Measurements from ENCODE around the gene PCDHB7. TPM values are rescaled to one million over a fixed set of nuclear protein-coding genes. Genes with fewer than 3 reads are reported as not detected.
"Not testable (repeated sequence)": the region's sequence is repeated elsewhere in the genome, so short reads cannot be mapped to it uniquely, and the experiment has no call there.

PCDHB7 gene
- not detected for total RNA-seq

DNA sequence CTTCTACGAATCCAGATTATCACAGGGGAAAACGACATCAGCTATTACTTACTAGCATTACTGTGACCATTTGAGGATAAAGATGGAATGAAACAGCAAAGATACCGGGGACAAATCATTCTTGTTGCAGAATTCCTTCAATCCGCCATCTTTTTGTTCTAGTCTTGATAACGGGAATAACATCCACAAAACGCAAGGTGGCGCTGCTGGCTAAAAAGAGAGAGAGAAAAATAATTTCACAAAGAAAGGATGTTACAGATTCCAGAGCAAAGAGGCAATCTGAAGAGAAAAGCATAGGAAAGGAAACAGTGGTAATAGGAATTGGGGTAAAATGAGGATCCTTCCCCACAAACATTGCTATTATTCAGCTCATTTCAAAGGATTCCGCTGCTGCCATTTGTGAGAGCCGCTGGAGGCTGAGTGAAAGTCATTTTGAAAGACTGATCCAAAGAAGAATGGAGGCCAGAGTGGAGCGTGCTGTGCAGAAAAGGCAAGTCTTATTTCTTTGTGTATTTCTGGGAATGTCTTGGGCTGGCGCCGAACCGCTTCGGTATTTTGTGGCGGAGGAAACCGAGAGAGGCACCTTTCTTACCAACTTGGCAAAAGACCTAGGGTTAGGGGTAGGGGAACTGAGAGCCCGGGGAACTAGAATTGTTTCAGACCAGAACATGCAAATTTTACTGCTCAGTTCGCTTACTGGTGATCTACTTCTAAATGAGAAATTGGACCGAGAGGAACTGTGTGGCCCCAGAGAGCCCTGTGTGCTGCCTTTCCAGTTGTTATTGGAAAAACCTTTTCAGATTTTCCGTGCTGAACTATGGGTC, at the start of gene PCDHB7:
PCDHB7 (plus strand) TSS at position 264 of the 824 bp plus-strand sequence; CDS start at position 456, 192 bp downstream.
- no peaks in the 10 kb centered on the region for H3K36me3 Mint-ChIP-seq
- H3K27ac Mint-ChIP-seq, result no peak within 1 kb of the TSS
- no peaks in the 10 kb centered on the region for H3K27me3 Mint-ChIP-seq
- peaks cover 1% of the 10 kb centered on the region for H3K9me3 Mint-ChIP-seq
- no peak within 1 kb of the TSS for H3K4me3 Mint-ChIP-seq
- no peak for ATAC-seq (ENCODE audit: low read depth)
- no peak for DNase-seq
- H3K4me1 Mint-ChIP-seq, result no peaks in the 10 kb centered on the region
- POLR2A ChIA-PET, result no interaction called here

DNA sequence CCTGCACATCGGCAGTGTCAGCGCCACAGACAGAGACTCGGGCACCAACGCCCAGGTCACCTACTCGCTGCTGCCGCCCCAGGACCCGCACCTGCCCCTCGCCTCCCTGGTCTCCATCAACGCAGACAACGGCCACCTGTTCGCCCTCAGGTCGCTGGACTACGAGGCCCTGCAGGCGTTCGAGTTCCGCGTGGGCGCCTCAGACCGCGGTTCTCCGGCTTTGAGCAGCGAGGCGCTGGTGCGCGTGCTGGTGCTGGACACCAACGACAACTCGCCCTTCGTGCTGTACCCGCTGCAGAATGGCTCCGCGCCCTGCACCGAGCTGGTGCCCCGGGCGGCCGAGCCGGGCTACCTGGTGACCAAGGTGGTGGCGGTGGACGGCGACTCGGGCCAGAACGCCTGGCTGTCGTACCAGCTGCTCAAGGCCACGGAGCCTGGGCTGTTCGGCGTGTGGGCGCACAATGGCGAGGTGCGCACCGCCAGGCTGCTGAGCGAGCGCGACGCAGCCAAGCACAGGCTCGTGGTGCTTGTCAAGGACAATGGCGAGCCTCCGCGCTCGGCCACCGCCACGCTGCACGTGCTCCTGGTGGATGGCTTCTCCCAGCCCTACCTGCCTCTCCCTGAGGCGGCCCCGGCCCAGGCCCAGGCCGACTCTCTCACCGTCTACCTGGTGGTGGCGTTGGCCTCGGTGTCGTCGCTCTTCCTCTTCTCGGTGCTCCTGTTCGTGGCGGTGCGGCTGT, 48.9 kb upstream of the PCDHB7 start:
- H3K4me3 Mint-ChIP-seq; H3K36me3 Mint-ChIP-seq; POLR2A ChIA-PET; H3K4me1 Mint-ChIP-seq; H3K27me3 Mint-ChIP-seq; ATAC-seq (ENCODE audit: low read depth); DNase-seq; H3K9me3 Mint-ChIP-seq; H3K27ac Mint-ChIP-seq: not testable (repeated sequence)

DNA sequence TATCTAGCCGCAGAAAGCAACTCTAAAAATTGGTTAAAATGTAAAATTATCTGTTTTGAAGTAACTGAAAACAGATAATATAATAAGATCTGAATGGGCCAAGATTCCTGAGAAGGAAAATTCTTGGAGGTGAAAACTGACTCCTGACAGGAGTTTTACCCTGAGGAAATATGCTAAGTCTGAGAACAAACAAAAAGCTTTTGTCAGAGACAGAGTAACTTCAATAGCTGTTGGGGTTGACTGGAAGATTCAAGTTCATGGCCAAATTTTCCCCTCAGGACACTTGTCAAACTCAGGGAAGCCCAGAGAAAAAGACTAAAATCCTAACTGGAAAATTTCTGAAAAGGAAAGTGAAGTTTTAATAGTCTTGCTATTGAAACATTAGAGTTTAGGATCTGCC, 45.1 kb upstream of the PCDHB7 start:
- H3K27me3 Mint-ChIP-seq, result peaks cover 2% of the 10 kb centered on the region
- DNase-seq (no peak), ATAC-seq (ENCODE audit: low read depth) (no peak)
- no peak overlapping the region for H3K27ac Mint-ChIP-seq
- POLR2A ChIA-PET, result no interaction called here
- no peaks in the 10 kb centered on the region for H3K4me1 Mint-ChIP-seq
- H3K4me3 Mint-ChIP-seq, result no peak overlapping the region
- H3K36me3 Mint-ChIP-seq, result peaks cover 3% of the 10 kb centered on the region
- peaks cover 8% of the 10 kb centered on the region for H3K9me3 Mint-ChIP-seq

DNA sequence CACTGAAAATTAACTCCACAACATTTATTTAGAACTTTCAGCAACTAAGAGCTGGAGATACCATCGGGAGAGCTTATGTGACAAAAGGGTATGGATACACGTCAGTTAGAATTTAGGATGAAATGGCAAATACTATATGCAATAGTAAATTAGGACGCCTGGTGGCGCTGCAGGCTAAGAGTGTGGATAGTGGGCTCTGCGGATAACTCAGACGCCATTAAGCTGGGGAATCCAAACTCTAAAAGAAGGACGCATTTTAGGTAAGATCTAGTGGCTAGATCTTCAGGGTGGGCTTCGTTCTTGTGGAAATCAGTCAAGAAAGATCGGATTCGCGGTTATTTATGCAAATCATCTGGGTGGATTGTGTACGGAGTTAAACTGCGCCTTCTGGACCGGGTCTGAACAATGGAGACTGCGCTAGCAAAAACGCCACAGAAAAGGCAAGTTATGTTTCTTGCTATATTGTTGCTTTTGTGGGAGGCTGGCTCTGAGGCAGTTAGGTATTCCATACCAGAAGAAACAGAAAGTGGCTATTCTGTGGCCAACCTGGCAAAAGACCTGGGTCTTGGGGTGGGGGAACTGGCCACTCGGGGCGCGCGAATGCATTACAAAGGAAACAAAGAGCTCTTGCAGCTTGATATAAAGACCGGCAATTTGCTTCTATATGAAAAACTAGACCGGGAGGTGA, 37.3 kb upstream of the PCDHB7 start, which contains the start of gene PCDHB5:
PCDHB5 (plus strand) TSS at position 177 of the 688 bp plus-strand sequence; CDS start at position 406, 229 bp downstream.
- ATAC-seq (ENCODE audit: low read depth) (no peak), DNase-seq (no peak)
- Mint-ChIP-seq H3K27me3 (peaks cover 6% of the 10 kb centered on the region), H3K4me1 (no peaks in the 10 kb centered on the region), H3K27ac (no peak within 1 kb of the TSS), H3K4me3 (peak within 1 kb of the TSS; percentile 12), H3K36me3 (no peaks in the 10 kb centered on the region), H3K9me3 (peaks cover 18% of the 10 kb centered on the region)
- POLR2A ChIA-PET, result no interaction called here

DNA sequence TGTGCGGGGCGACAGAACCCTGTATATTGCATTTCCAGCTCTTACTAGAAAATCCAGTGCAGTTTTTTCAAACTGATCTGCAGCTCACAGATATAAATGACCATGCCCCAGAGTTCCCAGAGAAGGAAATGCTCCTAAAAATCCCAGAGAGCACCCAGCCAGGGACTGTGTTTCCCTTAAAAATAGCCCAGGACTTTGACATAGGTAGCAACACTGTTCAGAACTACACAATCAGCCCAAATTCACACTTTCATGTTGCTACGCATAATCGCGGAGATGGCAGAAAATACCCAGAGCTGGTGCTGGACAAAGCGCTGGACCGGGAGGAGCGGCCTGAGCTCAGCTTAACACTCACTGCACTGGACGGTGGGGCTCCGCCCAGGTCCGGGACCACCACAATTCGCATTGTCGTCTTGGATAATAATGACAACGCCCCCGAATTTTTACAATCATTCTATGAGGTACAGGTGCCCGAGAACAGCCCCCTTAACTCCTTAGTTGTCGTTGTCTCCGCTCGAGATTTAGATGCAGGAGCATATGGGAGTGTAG, 36.7 kb upstream of the PCDHB7 start:
- no peak overlapping the region for H3K4me3 Mint-ChIP-seq

DNA sequence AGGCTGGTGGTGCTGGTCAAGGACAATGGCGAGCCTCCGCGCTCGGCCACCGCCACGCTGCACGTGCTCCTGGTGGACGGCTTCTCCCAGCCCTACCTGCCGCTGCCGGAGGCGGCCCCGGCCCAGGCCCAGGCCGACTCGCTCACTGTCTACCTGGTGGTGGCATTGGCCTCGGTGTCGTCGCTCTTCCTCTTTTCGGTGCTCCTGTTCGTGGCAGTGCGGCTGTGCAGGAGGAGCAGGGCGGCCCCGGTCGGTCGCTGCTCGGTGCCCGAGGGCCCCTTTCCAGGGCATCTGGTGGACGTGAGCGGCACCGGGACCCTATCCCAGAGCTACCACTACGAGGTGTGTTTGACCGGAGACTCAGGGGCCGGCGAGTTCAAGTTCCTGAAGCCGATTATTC, 35.1 kb upstream of the PCDHB7 start:
- H3K36me3 Mint-ChIP-seq; POLR2A ChIA-PET; H3K4me1 Mint-ChIP-seq; DNase-seq; ATAC-seq (ENCODE audit: low read depth); H3K27ac Mint-ChIP-seq; H3K4me3 Mint-ChIP-seq; H3K27me3 Mint-ChIP-seq: not testable (repeated sequence)
- peaks cover 17% of the 10 kb centered on the region for H3K9me3 Mint-ChIP-seq

More for the DNA sequence above, 36.7 kb upstream of the PCDHB7 start:
- Mint-ChIP-seq H3K9me3 (peaks cover 17% of the 10 kb centered on the region), H3K36me3 (no peaks in the 10 kb centered on the region), H3K27me3 (peaks cover 6% of the 10 kb centered on the region), H3K27ac (no peak overlapping the region), H3K4me1 (no peaks in the 10 kb centered on the region)
- ATAC-seq (ENCODE audit: low read depth), result no peak
- POLR2A ChIA-PET, result no interaction called here
- DNase-seq, result no peak

DNA sequence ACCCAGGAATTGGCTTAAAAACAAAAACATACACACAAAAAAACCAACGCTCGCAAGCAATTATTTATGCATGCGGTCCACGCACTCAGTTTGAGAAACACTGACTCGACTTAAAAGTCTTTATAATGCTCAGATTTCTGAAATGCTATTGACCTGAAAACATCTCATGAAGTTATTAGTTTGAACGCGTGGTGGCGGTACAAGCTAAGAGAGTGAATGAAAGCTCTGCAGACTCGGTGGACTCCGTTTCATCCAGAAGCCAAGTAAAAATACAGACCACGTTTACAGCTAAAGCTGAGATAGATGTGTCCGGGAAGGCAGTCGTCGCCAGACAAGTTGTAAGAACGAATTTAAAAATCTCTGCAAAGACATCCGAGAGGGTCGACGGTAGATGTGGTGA, 22.6 kb upstream of the PCDHB7 start, which contains the start of gene PCDHB6:
PCDHB6 (plus strand) TSS at position 246 of the 400 bp plus-strand sequence. CDS start 201 bp downstream, outside the sequence.
- peaks cover 2% of the 10 kb centered on the region for H3K36me3 Mint-ChIP-seq
- H3K9me3 Mint-ChIP-seq, result peaks cover 13% of the 10 kb centered on the region
- no peak within 1 kb of the TSS for H3K4me3 Mint-ChIP-seq
- H3K4me1 Mint-ChIP-seq, result no peaks in the 10 kb centered on the region
- ATAC-seq (ENCODE audit: low read depth) (no peak), DNase-seq (no peak)
- H3K27ac Mint-ChIP-seq, result no peak within 1 kb of the TSS
- POLR2A ChIA-PET, result no interaction called here
- no peaks in the 10 kb centered on the region for H3K27me3 Mint-ChIP-seq

DNA sequence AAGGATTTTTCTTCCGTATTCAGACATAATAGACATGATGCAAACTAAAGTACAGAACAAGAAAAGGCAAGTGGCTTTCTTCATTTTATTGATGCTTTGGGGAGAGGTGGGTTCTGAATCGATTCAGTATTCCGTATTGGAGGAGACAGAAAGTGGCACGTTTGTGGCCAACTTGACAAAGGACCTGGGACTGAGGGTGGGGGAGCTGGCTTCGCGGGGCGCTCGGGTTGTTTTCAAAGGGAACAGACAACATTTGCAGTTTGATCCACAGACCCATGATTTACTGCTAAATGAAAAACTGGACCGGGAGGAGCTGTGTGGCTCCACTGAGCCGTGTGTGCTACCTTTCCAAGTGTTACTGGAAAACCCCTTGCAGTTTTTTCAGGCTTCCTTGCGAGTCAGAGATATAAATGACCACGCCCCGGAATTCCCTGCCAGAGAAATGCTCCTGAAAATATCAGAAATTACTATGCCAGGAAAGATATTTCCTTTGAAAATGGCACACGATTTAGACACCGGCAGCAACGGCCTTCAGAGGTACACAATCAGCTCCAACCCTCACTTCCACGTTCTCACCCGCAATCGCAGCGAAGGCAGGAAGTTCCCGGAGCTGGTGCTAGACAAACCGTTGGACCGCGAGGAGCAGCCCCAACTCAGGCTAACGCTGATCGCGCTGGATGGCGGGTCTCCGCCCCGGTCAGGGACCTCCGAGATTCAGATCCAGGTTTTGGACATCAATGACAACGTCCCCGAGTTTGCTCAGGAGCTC, 22.0 kb upstream of the PCDHB7 start:
- no peak overlapping the region for H3K4me3 Mint-ChIP-seq
- peaks cover 2% of the 10 kb centered on the region for H3K36me3 Mint-ChIP-seq
- POLR2A ChIA-PET, result no interaction called here
- no peaks in the 10 kb centered on the region for H3K4me1 Mint-ChIP-seq
- no peaks in the 10 kb centered on the region for H3K27me3 Mint-ChIP-seq
- DNase-seq (no peak), ATAC-seq (ENCODE audit: low read depth) (no peak)
- H3K27ac Mint-ChIP-seq, result no peak overlapping the region
- peaks cover 13% of the 10 kb centered on the region for H3K9me3 Mint-ChIP-seq

DNA sequence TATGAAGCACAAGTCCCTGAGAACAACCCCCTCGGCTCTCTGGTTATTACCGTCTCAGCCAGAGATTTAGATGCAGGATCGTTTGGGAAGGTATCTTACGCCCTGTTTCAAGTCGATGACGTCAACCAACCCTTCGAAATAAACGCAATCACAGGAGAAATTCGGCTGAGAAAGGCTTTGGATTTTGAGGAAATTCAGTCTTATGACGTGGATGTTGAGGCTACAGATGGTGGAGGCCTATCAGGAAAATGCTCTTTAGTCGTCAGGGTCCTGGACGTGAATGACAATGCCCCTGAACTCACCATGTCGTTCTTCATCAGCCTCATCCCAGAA, 21.5 kb upstream of the PCDHB7 start:
- no peak for ATAC-seq (ENCODE audit: low read depth)
- H3K4me1 Mint-ChIP-seq, result no peaks in the 10 kb centered on the region
- POLR2A ChIA-PET, result no interaction called here
- peaks cover 13% of the 10 kb centered on the region for H3K9me3 Mint-ChIP-seq
- peaks cover 2% of the 10 kb centered on the region for H3K36me3 Mint-ChIP-seq
- H3K27ac Mint-ChIP-seq, result no peak overlapping the region
- no peak overlapping the region for H3K4me3 Mint-ChIP-seq
- H3K27me3 Mint-ChIP-seq, result no peaks in the 10 kb centered on the region
- no peak for DNase-seq

DNA sequence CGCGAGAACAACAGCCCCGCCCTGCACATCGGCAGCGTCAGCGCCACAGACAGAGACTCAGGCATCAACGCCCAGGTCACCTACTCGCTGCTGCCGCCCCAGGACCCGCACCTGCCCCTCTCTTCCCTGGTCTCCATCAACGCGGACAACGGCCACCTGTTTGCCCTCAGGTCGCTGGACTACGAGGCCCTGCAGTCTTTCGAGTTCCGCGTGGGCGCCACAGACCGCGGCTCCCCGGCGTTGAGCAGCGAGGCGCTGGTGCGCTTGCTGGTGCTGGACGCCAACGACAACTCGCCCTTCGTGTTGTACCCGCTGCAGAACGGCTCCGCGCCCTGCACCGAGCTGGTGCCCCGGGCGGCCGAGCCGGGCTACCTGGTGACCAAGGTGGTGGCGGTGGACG, 20.8 kb upstream of the PCDHB7 start:
- ATAC-seq (ENCODE audit: low read depth); H3K27me3 Mint-ChIP-seq; H3K4me1 Mint-ChIP-seq; H3K4me3 Mint-ChIP-seq; POLR2A ChIA-PET; H3K27ac Mint-ChIP-seq; H3K36me3 Mint-ChIP-seq; DNase-seq: not testable (repeated sequence)
- peaks cover 12% of the 10 kb centered on the region for H3K9me3 Mint-ChIP-seq

DNA sequence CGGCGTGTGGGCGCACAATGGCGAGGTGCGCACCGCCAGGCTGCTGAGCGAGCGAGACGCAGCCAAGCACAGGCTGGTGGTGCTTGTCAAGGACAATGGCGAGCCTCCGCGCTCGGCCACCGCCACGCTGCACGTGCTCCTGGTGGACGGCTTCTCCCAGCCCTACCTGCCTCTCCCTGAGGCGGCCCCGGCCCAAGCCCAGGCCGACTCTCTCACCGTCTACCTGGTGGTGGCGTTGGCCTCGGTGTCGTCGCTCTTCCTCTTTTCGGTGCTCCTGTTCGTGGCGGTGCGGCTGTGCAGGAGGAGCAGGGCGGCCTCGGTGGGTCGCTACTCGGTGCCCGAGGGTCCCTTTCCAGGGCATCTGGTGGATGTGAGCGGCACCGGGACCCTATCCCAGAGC, 20.3 kb upstream of the PCDHB7 start:
- H3K9me3 Mint-ChIP-seq, result peaks cover 14% of the 10 kb centered on the region
- DNase-seq; POLR2A ChIA-PET; H3K4me1 Mint-ChIP-seq; H3K27ac Mint-ChIP-seq; ATAC-seq (ENCODE audit: low read depth); H3K4me3 Mint-ChIP-seq; H3K27me3 Mint-ChIP-seq; H3K36me3 Mint-ChIP-seq: not testable (repeated sequence)

DNA sequence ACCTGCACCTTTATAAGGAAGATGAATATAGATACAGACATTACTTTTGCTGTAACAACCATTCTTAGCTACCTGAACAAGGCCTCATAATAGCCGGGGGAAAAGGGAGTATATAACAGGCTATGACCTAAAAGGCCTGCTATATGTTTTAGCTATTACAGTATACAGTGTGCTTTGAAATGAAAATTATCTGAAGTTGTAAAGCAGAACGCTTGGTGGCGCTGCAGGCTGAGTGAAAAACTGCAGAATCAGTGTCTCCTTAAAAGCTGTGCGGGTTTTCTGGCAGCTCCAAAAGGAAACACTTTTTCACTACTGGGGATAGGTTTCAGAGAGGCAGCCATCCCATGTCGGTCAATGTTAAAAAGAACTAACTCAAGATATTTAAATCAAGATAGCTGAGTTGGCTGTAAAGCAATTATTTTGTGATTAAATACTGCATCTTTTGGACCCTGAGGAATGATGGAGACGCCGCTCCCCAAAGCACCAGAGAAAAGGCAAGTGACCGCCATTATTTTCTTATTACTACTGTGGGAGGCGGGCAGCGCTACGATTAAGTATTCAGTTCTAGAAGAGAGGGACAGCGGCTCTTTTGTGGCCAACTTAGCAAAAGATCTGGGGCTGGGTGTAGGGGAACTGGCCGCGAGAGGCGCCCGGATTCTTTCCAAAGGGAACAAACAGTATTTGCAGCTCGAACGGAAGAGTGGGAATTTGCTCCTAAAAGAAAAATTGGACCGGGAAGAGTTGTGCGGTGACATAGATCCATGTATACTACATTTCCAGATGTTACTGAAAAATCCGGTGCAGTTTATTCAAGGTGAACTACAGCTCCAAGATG, 16.7 kb upstream of the PCDHB7 start:
- H3K27me3 Mint-ChIP-seq, result peaks cover 4% of the 10 kb centered on the region
- no peak overlapping the region for H3K4me3 Mint-ChIP-seq
- ATAC-seq (ENCODE audit: low read depth), result no peak
- peaks cover 2% of the 10 kb centered on the region for H3K36me3 Mint-ChIP-seq
- no peak overlapping the region for H3K27ac Mint-ChIP-seq
- H3K9me3 Mint-ChIP-seq, result peaks cover 16% of the 10 kb centered on the region
- POLR2A ChIA-PET, result no interaction called here
- H3K4me1 Mint-ChIP-seq, result no peaks in the 10 kb centered on the region
- no peak for DNase-seq

All from activated naive CD8-positive, alpha-beta T cell treated with anti-CD3 and anti-CD28 coated beads, Interleukin-2, amount 10 ng/mL, durations not matched to agents 7 days and 5 days (primary cell).